Measurements from ENCODE around the gene GMEB1.
"Not testable (repeated sequence)": the region's sequence is repeated elsewhere in the genome, so short reads cannot be mapped to it uniquely, and the experiment has no call there.

Gene GMEB1

GRCh38 chr1:28656335-28656734 is 12.2 kb upstream of the GMEB1 start:
- H3K27ac ChIP-seq, result no peak overlapping the region
- TF ChIP-seq CTCF (IDR thresholded peaks at IDR 0.05) (no peak), ZFX (IDR thresholded peaks at IDR 0.05; ENCODE audit: borderline replicate concordance) (no peak)

GRCh38 chr1:28663871-28664470 is 4.6 kb upstream of the GMEB1 start:
- no peak overlapping the region for H3K27ac ChIP-seq
- no peak for TF ChIP-seq ZFX (IDR thresholded peaks at IDR 0.05; ENCODE audit: borderline replicate concordance)
- TF ChIP-seq CTCF (IDR thresholded peaks at IDR 0.05), result no peak

- no peak for TF ChIP-seq CTCF (IDR thresholded peaks at IDR 0.05)
- TF ChIP-seq ZFX (IDR thresholded peaks at IDR 0.05; ENCODE audit: borderline replicate concordance), result no peak
- H3K27ac ChIP-seq, result peak overlapping the region; percentile 99; the same call in 1 of the 2 replicates
Measured at GRCh38 chr1:28666806-28667205, 1.8 kb upstream of the GMEB1 start.

- TF ChIP-seq CTCF (IDR thresholded peaks at IDR 0.05) (no peak), ZFX (IDR thresholded peaks at IDR 0.05; ENCODE audit: borderline replicate concordance) (no peak)
- peak overlapping the region; percentile 99 for H3K27ac ChIP-seq
Measured at GRCh38 chr1:28668956-28669723, 556 bp downstream of the GMEB1 start.

GRCh38 chr1:28671254-28671780 is 2.7 kb downstream of the GMEB1 start:
- H3K27ac ChIP-seq, result 0 out of 2 replicates have a peak overlapping the region, but pooled peaks have one; percentile 5
- no peak for TF ChIP-seq CTCF (IDR thresholded peaks at IDR 0.05)
- TF ChIP-seq ZFX (IDR thresholded peaks at IDR 0.05; ENCODE audit: borderline replicate concordance), result no peak

GRCh38 chr1:28672971-28673370 is 4.4 kb downstream of the GMEB1 start:
- not testable (repeated sequence) for H3K27ac ChIP-seq

- no peak overlapping the region for H3K27ac ChIP-seq
- TF ChIP-seq CTCF (IDR thresholded peaks at IDR 0.05) (no peak), ZFX (IDR thresholded peaks at IDR 0.05; ENCODE audit: borderline replicate concordance) (no peak)
Measured at GRCh38 chr1:28675924-28676257, 7.3 kb downstream of the GMEB1 start.
